HCT116 (cell line): ENCODE data around the gene ANKS1A.

ENCODE experiments used
- EZH2 ChIP-seq: fragments of 200-600 bp; sonication (generic); IDR thresholded peaks from 2 replicates; pipeline ENCODE4 v1.6.1; 2017; ENCODE audit warnings: antibody characterized with exemption, mixed run types
- SP1 ChIP-seq: IDR thresholded peaks from 2 replicates; pipeline ENCODE4 v1.6.1; 2012; ENCODE audit warnings: low read depth
- ZNF274 ChIP-seq: fragments of 200-500 bp; sonication (Bioruptor generic); IDR thresholded peaks from 2 replicates; pipeline ENCODE4 v1.6.1; 2014; ENCODE audit warnings: mild to moderate bottlenecking, low read depth, low read length, inconsistent platforms
- TF ChIP-seq, protein P1 (sequence below), 3 experiments: fragments of 200-600 bp in 1 of 3; sonication (generic) in 1 of 3; IDR thresholded peaks in 2 of 3; conservative IDR thresholded peaks in 1 of 3; 2 replicates each; pipeline ENCODE4 v1.5.1; 2012 to 2017; ENCODE audit warnings: low read depth in 2 of 3, low read length in 2 of 3, antibody characterized with exemption in 1 of 3, borderline replicate concordance in 1 of 3, control low read depth in 1 of 3, mild to moderate bottlenecking in 1 of 3, mixed read lengths in 1 of 3, mixed run types in 1 of 3, moderate library complexity in 1 of 3; ENCODE audit not compliant: insufficient read depth in 1 of 3

DNA sequence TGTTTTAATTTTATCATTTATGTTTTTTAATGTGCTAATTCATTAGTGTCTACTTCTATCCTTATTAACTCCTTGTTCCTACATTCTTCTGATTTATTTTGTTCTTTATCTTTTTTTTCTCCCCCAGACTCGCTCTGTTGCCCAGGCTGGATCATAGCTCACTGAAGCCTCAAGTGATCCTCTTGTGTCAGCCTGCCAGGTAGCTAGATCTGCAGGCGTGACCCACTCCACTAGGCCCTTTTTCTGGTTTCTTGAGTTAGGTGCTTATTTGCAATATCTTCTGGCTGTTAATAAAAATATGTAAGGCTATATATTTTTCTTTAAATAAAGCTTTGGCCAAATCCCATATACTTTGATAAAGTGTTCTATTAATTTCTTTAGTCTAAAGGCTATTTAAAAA, 4.1 kb upstream of the ANKS1A start:
- TF ChIP-seq, protein P1, sequence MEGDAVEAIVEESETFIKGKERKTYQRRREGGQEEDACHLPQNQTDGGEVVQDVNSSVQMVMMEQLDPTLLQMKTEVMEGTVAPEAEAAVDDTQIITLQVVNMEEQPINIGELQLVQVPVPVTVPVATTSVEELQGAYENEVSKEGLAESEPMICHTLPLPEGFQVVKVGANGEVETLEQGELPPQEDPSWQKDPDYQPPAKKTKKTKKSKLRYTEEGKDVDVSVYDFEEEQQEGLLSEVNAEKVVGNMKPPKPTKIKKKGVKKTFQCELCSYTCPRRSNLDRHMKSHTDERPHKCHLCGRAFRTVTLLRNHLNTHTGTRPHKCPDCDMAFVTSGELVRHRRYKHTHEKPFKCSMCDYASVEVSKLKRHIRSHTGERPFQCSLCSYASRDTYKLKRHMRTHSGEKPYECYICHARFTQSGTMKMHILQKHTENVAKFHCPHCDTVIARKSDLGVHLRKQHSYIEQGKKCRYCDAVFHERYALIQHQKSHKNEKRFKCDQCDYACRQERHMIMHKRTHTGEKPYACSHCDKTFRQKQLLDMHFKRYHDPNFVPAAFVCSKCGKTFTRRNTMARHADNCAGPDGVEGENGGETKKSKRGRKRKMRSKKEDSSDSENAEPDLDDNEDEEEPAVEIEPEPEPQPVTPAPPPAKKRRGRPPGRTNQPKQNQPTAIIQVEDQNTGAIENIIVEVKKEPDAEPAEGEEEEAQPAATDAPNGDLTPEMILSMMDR (IDR thresholded peaks at IDR 0.05 in 2 of 3, conservative IDR thresholded peaks at IDR 0.05 in 1 of 3; ENCODE audit: borderline replicate concordance in 1 of 3, insufficient read depth in 1 of 3, low read depth in 2 of 3, low read length in 2 of 3), result no peak
- no peak for TF ChIP-seq SP1
- TF ChIP-seq EZH2, result no peak
- no peak for TF ChIP-seq ZNF274
